HL-60 (cell line): ENCODE measurements around the gene KCNA3.

Experiments used
- CTCF ChIP-seq: IDR thresholded peaks from one replicate; pipeline ENCODE4 v1.5.1; 2011; ENCODE audit warnings: low read length, control low read depth, inconsistent platforms; ENCODE audit not compliant: insufficient read depth
- POLR2AphosphoS5 ChIP-seq: IDR thresholded peaks from 2 replicates; pipeline ENCODE4 v1.6.1; 2012; ENCODE audit warnings: low read depth
- REST ChIP-seq: IDR thresholded peaks from 2 replicates; pipeline ENCODE4 v1.6.1; 2012; ENCODE audit warnings: low read depth; ENCODE audit not compliant: insufficient replicate concordance

DNA sequence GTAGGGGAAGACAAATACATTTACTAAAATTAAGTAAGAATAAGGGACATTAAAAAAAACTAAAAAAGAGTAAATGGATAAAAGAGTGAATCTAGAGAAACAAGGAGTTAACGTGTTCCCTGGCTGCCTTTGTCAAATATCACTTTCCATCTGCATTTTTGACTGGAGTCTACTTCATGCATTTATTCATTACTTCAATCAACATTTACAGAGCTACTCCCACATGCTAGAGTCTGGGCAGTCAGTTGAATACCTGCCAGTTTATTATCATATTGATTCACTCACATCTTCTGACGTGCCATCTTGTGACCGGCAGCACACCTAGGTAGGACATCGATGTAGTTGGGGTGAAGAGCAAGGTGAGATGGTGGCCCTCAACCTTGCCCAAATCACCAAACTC lies 35.6 kb upstream of the KCNA3 start:
- TF ChIP-seq CTCF (no peak), POLR2AphosphoS5 (no peak), REST (no peak)
